Right atrium auricular region (tissue), 2 donors: ENCODE data around the gene WFDC8. TPM values are rescaled to one million over a fixed set of nuclear protein-coding genes. Genes with fewer than 3 reads are reported as not detected.

ENCODE experiments used
- DNase-seq: peaks from one replicate; pipeline ENCODE4 v3.0.0-alpha.2; 2019; ENCODE audit warnings: low spot score
- H3K27ac ChIP-seq, 2 donors: fragments of 200-600 bp; sonication (generic); 1 replicate in 1 of 2; 2 replicates in 1 of 2; pipeline ENCODE4 v1.5.1; 2016 to 2019
- H3K27me3 ChIP-seq, 2 donors: fragments of 200-600 bp; sonication (generic); one replicate each; pipeline versions ENCODE4 v1.5.1 to v1.6.0; 2017 to 2019
- H3K36me3 ChIP-seq: fragments of 200-600 bp; sonication (generic); one replicate; pipeline ENCODE4 v1.5.1; 2016
- H3K4me1 ChIP-seq, 2 donors: fragments of 200-600 bp; sonication (generic); one replicate each; pipeline versions ENCODE4 v1.5.1 to v1.6.0; 2017 to 2019
- H3K4me3 ChIP-seq, 2 donors: fragments of 200-600 bp; sonication (generic); 1 replicate in 1 of 2; 2 replicates in 1 of 2; pipeline ENCODE4 v1.5.1; 2017 to 2019; ENCODE audit warnings: mild to moderate bottlenecking in 1 of 2, moderate library complexity in 1 of 2
- H3K9me3 ChIP-seq, 2 donors: fragments of 200-600 bp; sonication (generic); one replicate each; pipeline ENCODE4 v1.5.1; 2019
- CTCF ChIP-seq, 2 donors: fragments of 200-600 bp; sonication (generic); IDR thresholded peaks; one replicate each; pipeline ENCODE4 v1.5.1; 2019; ENCODE audit warnings: antibody characterized with exemption in 2 of 2
- total RNA-seq, 2 donors: library from RNA; depleted of rRNA; stranded (reverse); fragments of >200 nt; gene quantifications; one replicate each; pipeline ENCODE4 v1.1.0, GENCODE V29; 2016

WFDC8 gene
- total RNA-seq, 2 donors from 2014 or later: not detected

GRCh38 chr20:45508068-45508886, 70.8 kb downstream of the WFDC8 start:
- Histone ChIP-seq H3K27ac (no peak overlapping the region), H3K4me3 (no peak overlapping the region), H3K4me1 (no peaks in the 10 kb centered on the region), H3K36me3 (no peaks in the 10 kb centered on the region), H3K9me3 (no peaks in the 10 kb centered on the region), H3K27me3 (no peaks in the 10 kb centered on the region)
- TF ChIP-seq CTCF (IDR thresholded peaks at IDR 0.05): no peak
- DNase-seq: no peak

GRCh38 chr20:45507011-45507820, 71.9 kb downstream of the WFDC8 start:
- no peak for TF ChIP-seq CTCF (IDR thresholded peaks at IDR 0.05)
- DNase-seq: no peak
- Histone ChIP-seq H3K27ac (no peak overlapping the region), H3K4me1 (no peaks in the 10 kb centered on the region), H3K9me3 (no peaks in the 10 kb centered on the region), H3K4me3 (no peak overlapping the region), H3K27me3 (no peaks in the 10 kb centered on the region), H3K36me3 (no peaks in the 10 kb centered on the region)

GRCh38 chr20:45506398-45506797, 72.7 kb downstream of the WFDC8 start:
- Histone ChIP-seq H3K36me3 (no peaks in the 10 kb centered on the region), H3K4me3 (no peak overlapping the region), H3K9me3 (no peaks in the 10 kb centered on the region), H3K27me3 (no peaks in the 10 kb centered on the region), H3K4me1 (no peaks in the 10 kb centered on the region), H3K27ac (no peak overlapping the region)
- no peak for TF ChIP-seq CTCF (IDR thresholded peaks at IDR 0.05)
- no peak for DNase-seq

GRCh38 chr20:45503403-45503802, 75.7 kb downstream of the WFDC8 start:
- H3K9me3 ChIP-seq: no peaks in the 10 kb centered on the region
- H3K27me3 ChIP-seq: no peaks in the 10 kb centered on the region

GRCh38 chr20:45502561-45502960, 76.5 kb downstream of the WFDC8 start:
- Histone ChIP-seq H3K4me3 (no peak overlapping the region), H3K27ac (no peak overlapping the region), H3K27me3 (no peaks in the 10 kb centered on the region), H3K36me3 (no peaks in the 10 kb centered on the region), H3K4me1 (no peaks in the 10 kb centered on the region), H3K9me3 (no peaks in the 10 kb centered on the region)
- DNase-seq: no peak
- TF ChIP-seq CTCF (IDR thresholded peaks at IDR 0.05): no peak

More at GRCh38 chr20:45503403-45503802, 75.7 kb downstream of the WFDC8 start:
- no peaks in the 10 kb centered on the region for H3K4me1 ChIP-seq
- H3K27ac ChIP-seq: no peak overlapping the region
- no peak for DNase-seq
- no peak for TF ChIP-seq CTCF (IDR thresholded peaks at IDR 0.05)
- no peak overlapping the region for H3K4me3 ChIP-seq
- no peaks in the 10 kb centered on the region for H3K36me3 ChIP-seq

Other genes with a start within 250 kb of the WFDC8 start
- 10 to 100 TPM; 71.4 to 95.2 TPM for gene SDC4, start 230.9 kb downstream of the WFDC8 start, total RNA-seq
- gene SYS1, start 216.1 kb downstream of the WFDC8 start, total RNA-seq: 10 to 100 TPM; 31.7 to 41.9 TPM
- not detected for gene TP53TG5, start 201.0 kb downstream of the WFDC8 start, total RNA-seq
- 100 to 1,000 TPM; 139 to 159 TPM for gene DBNDD2, start 171.0 kb downstream of the WFDC8 start, total RNA-seq
- 100 to 1,000 TPM; 140 to 168 TPM for gene PIGT, start 163.1 kb downstream of the WFDC8 start, total RNA-seq
- gene WFDC2, start 109.5 kb downstream of the WFDC8 start, total RNA-seq: 10 to 100 TPM in 1 of 2 donors, not detected in 1; 12.4 TPM
- gene SPINT3, start 63.7 kb downstream of the WFDC8 start, total RNA-seq: not detected
- not detected for gene WFDC6, start 39.8 kb downstream of the WFDC8 start, total RNA-seq
- gene EPPIN, start 31.9 kb downstream of the WFDC8 start, total RNA-seq: not detected
- not detected for gene WFDC10A, start 50.5 kb upstream of the WFDC8 start, total RNA-seq
- not detected for gene WFDC9, start 52.0 kb upstream of the WFDC8 start, total RNA-seq
- not detected for gene WFDC11, start 91.0 kb upstream of the WFDC8 start, total RNA-seq
- not detected for gene WFDC13, start 122.8 kb upstream of the WFDC8 start, total RNA-seq
- gene WFDC10B, start 125.7 kb upstream of the WFDC8 start, total RNA-seq: not detected
- gene SPINT4, start 143.1 kb upstream of the WFDC8 start, total RNA-seq: not detected
- gene WFDC3, start 212.6 kb upstream of the WFDC8 start, total RNA-seq: under 1 TPM in 1 of 2 donors, not detected in 1; 0.75 TPM
- gene DNTTIP1, start 212.7 kb upstream of the WFDC8 start, total RNA-seq: 10 to 100 TPM; 13.2 to 21.6 TPM
- 1 to 10 TPM; 1.4 to 4.9 TPM for gene UBE2C, start 233.4 kb upstream of the WFDC8 start, total RNA-seq
- gene TNNC2, start 248.0 kb upstream of the WFDC8 start, total RNA-seq: under 1 TPM in 1 of 2 donors, not detected in 1; 0.51 TPM